ENCODE measurements around the gene OR51A7.

OR51A7 gene

GRCh38 chr11:4881860-4882500 is 21.6 kb upstream of the OR51A7 start, which contains the start of gene OR51T1:
Gene OR51T1, plus strand, starts transcription at chr11:4881900. Its CDS starts 0 bp downstream, at chr11:4881900.
- Histone ChIP-seq H2BK120ac (ENCODE audit: low read depth, low read length) (no peak within 1 kb of the TSS), H4K5ac (ENCODE audit: low read length) (no peak within 1 kb of the TSS), H3K23ac (ENCODE audit: low read length) (no peak within 1 kb of the TSS), H3K27ac (ENCODE audit: low read depth, low read length) (no peak within 1 kb of the TSS), H3K27me3 (ENCODE audit: insufficient read depth, low read length, poor library complexity) (no peaks in the 10 kb centered on the region), H3K56ac (ENCODE audit: low read length) (no peak within 1 kb of the TSS), H3K18ac (ENCODE audit: low read length) (no peak within 1 kb of the TSS), H2AK5ac (ENCODE audit: low read length) (no peak within 1 kb of the TSS), H3K36me3 (ENCODE audit: control insufficient read depth, insufficient read depth, low read length) (no peaks in the 10 kb centered on the region), H3K79me2 (ENCODE audit: control insufficient read depth, insufficient read depth, low read length) (no peaks in the 10 kb centered on the region), H3K4me2 (ENCODE audit: low read length) (no peak within 1 kb of the TSS), H2BK5ac (ENCODE audit: low read length) (no peak within 1 kb of the TSS), H2BK15ac (replicated peaks; ENCODE audit: low read depth) (no peak within 1 kb of the TSS), H3K9ac (ENCODE audit: low read length) (no peak within 1 kb of the TSS), H3K4me1 (ENCODE audit: control insufficient read depth, low read depth, low read length) (no peaks in the 10 kb centered on the region), H3K4ac (ENCODE audit: low read depth, low read length) (no peak within 1 kb of the TSS), H4K8ac (ENCODE audit: low read depth, low read length) (no peak within 1 kb of the TSS), H3K79me1 (ENCODE audit: low read length) (no peaks in the 10 kb centered on the region), H3K4me3 (ENCODE audit: low read length) (no peak within 1 kb of the TSS)
- no peak for DNase-seq
- WGBS (ENCODE audit: extremely low coverage, insufficient coverage, low lambda C conversion rate) = no CpG with 5 or more reads among the region's 8 CpGs

GRCh38 chr11:4882543-4882942 is 21.0 kb upstream of the OR51A7 start:
- H2BK120ac ChIP-seq (ENCODE audit: low read depth, low read length) = no peak overlapping the region
- no peaks in the 10 kb centered on the region for H3K79me2 ChIP-seq (ENCODE audit: control insufficient read depth, insufficient read depth, low read length)
- H3K4ac ChIP-seq (ENCODE audit: low read depth, low read length) = no peak overlapping the region
- no peak overlapping the region for H3K4me3 ChIP-seq (ENCODE audit: low read length)
- H3K4me2 ChIP-seq (ENCODE audit: low read length) = no peak overlapping the region
- H4K8ac ChIP-seq (ENCODE audit: low read depth, low read length) = no peak overlapping the region
- no peaks in the 10 kb centered on the region for H3K79me1 ChIP-seq (ENCODE audit: low read length)
- no CpG with 5 or more reads among the region's 5 CpGs for whole genome bisulfite sequencing (ENCODE audit: extremely low coverage, insufficient coverage, low lambda C conversion rate)
- H3K4me1 ChIP-seq (ENCODE audit: control insufficient read depth, low read depth, low read length) = no peaks in the 10 kb centered on the region
- H3K27ac ChIP-seq (ENCODE audit: low read depth, low read length) = no peak overlapping the region
- no peak overlapping the region for H3K23ac ChIP-seq (ENCODE audit: low read length)
- H2BK5ac ChIP-seq (ENCODE audit: low read length) = no peak overlapping the region
- no peak overlapping the region for H4K5ac ChIP-seq (ENCODE audit: low read length)
- H3K9ac ChIP-seq (ENCODE audit: low read length) = no peak overlapping the region
- H3K27me3 ChIP-seq (ENCODE audit: insufficient read depth, low read length, poor library complexity) = no peaks in the 10 kb centered on the region
- H2AK5ac ChIP-seq (ENCODE audit: low read length) = no peak overlapping the region
- no peak overlapping the region for H3K18ac ChIP-seq (ENCODE audit: low read length)
- no peak for DNase-seq
- H3K36me3 ChIP-seq (ENCODE audit: control insufficient read depth, insufficient read depth, low read length) = no peaks in the 10 kb centered on the region
- H2BK15ac ChIP-seq (replicated peaks; ENCODE audit: low read depth) = no peak overlapping the region
- no peak overlapping the region for H3K56ac ChIP-seq (ENCODE audit: low read length)

GRCh38 chr11:4884361-4884760 is 19.2 kb upstream of the OR51A7 start:
- H3K27ac ChIP-seq (ENCODE audit: low read depth, low read length) = no peak overlapping the region

GRCh38 chr11:4886186-4886585 is 17.4 kb upstream of the OR51A7 start:
- H4K5ac ChIP-seq (ENCODE audit: low read length) = no peak overlapping the region
- no peak overlapping the region for H3K4ac ChIP-seq (ENCODE audit: low read depth, low read length)
- no peaks in the 10 kb centered on the region for H3K27me3 ChIP-seq (ENCODE audit: insufficient read depth, low read length, poor library complexity)
- H3K36me3 ChIP-seq (ENCODE audit: control insufficient read depth, insufficient read depth, low read length) = no peaks in the 10 kb centered on the region
- no peak overlapping the region for H2AK5ac ChIP-seq (ENCODE audit: low read length)
- H2BK120ac ChIP-seq (ENCODE audit: low read depth, low read length) = no peak overlapping the region
- H2BK5ac ChIP-seq (ENCODE audit: low read length) = no peak overlapping the region
- H3K4me1 ChIP-seq (ENCODE audit: control insufficient read depth, low read depth, low read length) = no peaks in the 10 kb centered on the region
- H2BK15ac ChIP-seq (replicated peaks; ENCODE audit: low read depth) = no peak overlapping the region
- WGBS (ENCODE audit: extremely low coverage, insufficient coverage, low lambda C conversion rate) = no CpG with 5 or more reads among the region's 3 CpGs
- no peak overlapping the region for H3K4me2 ChIP-seq (ENCODE audit: low read length)
- H3K9ac ChIP-seq (ENCODE audit: low read length) = no peak overlapping the region
- no peak for DNase-seq
- H3K27ac ChIP-seq (ENCODE audit: low read depth, low read length) = no peak overlapping the region
- no peak overlapping the region for H3K4me3 ChIP-seq (ENCODE audit: low read length)
- H3K18ac ChIP-seq (ENCODE audit: low read length) = no peak overlapping the region
- H3K79me2 ChIP-seq (ENCODE audit: control insufficient read depth, insufficient read depth, low read length) = no peaks in the 10 kb centered on the region
- H3K23ac ChIP-seq (ENCODE audit: low read length) = no peak overlapping the region
- no peak overlapping the region for H4K8ac ChIP-seq (ENCODE audit: low read depth, low read length)
- no peaks in the 10 kb centered on the region for H3K79me1 ChIP-seq (ENCODE audit: low read length)
- no peak overlapping the region for H3K56ac ChIP-seq (ENCODE audit: low read length)

More at GRCh38 chr11:4884361-4884760, 19.2 kb upstream of the OR51A7 start:
- no peaks in the 10 kb centered on the region for H3K79me1 ChIP-seq (ENCODE audit: low read length)
- H3K36me3 ChIP-seq (ENCODE audit: control insufficient read depth, insufficient read depth, low read length) = no peaks in the 10 kb centered on the region
- H3K23ac ChIP-seq (ENCODE audit: low read length) = no peak overlapping the region
- no peaks in the 10 kb centered on the region for H3K27me3 ChIP-seq (ENCODE audit: insufficient read depth, low read length, poor library complexity)
- H3K56ac ChIP-seq (ENCODE audit: low read length) = no peak overlapping the region
- no peak overlapping the region for H2AK5ac ChIP-seq (ENCODE audit: low read length)
- H2BK5ac ChIP-seq (ENCODE audit: low read length) = no peak overlapping the region
- H4K5ac ChIP-seq (ENCODE audit: low read length) = no peak overlapping the region
- H3K4me1 ChIP-seq (ENCODE audit: control insufficient read depth, low read depth, low read length) = no peaks in the 10 kb centered on the region
- no peak overlapping the region for H4K8ac ChIP-seq (ENCODE audit: low read depth, low read length)
- WGBS (ENCODE audit: extremely low coverage, insufficient coverage, low lambda C conversion rate) = no CpG with 5 or more reads among the region's 3 CpGs
- H3K4ac ChIP-seq (ENCODE audit: low read depth, low read length) = no peak overlapping the region
- DNase-seq = no peak
- no peak overlapping the region for H3K4me2 ChIP-seq (ENCODE audit: low read length)
- H3K9ac ChIP-seq (ENCODE audit: low read length) = no peak overlapping the region
- no peak overlapping the region for H2BK15ac ChIP-seq (replicated peaks; ENCODE audit: low read depth)
- no peaks in the 10 kb centered on the region for H3K79me2 ChIP-seq (ENCODE audit: control insufficient read depth, insufficient read depth, low read length)
- H3K18ac ChIP-seq (ENCODE audit: low read length) = no peak overlapping the region
- H2BK120ac ChIP-seq (ENCODE audit: low read depth, low read length) = no peak overlapping the region
- no peak overlapping the region for H3K4me3 ChIP-seq (ENCODE audit: low read length)

DNA sequence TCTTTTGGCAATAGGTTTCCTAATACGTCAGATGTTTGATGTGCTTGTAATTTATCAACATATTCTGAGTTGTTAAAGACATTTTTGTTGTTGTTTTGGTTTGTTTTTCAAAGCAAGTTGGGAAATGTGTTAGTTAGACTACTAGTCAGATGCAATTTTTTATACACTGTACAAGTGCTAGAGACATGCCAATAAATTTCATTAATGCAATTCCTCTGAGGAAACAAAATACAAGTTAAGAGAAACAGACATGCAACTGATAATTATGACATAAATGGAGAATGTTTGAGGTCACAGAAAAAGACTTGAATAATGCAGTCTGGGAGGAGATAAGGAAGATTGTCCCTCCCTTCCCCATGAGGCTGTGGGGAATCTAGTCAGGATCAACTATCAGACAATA is 16.0 kb upstream of the OR51A7 start:
- Histone ChIP-seq H3K4ac (ENCODE audit: low read depth, low read length) (no peak overlapping the region), H4K8ac (ENCODE audit: low read depth, low read length) (no peak overlapping the region), H3K79me1 (ENCODE audit: low read length) (no peaks in the 10 kb centered on the region), H3K9ac (ENCODE audit: low read length) (no peak overlapping the region), H2BK15ac (replicated peaks; ENCODE audit: low read depth) (no peak overlapping the region), H3K27me3 (ENCODE audit: insufficient read depth, low read length, poor library complexity) (no peaks in the 10 kb centered on the region), H2BK120ac (ENCODE audit: low read depth, low read length) (no peak overlapping the region), H3K36me3 (ENCODE audit: control insufficient read depth, insufficient read depth, low read length) (no peaks in the 10 kb centered on the region), H3K27ac (ENCODE audit: low read depth, low read length) (no peak overlapping the region), H3K56ac (ENCODE audit: low read length) (no peak overlapping the region), H2AK5ac (ENCODE audit: low read length) (no peak overlapping the region), H3K18ac (ENCODE audit: low read length) (no peak overlapping the region), H4K5ac (ENCODE audit: low read length) (no peak overlapping the region), H3K23ac (ENCODE audit: low read length) (no peak overlapping the region), H3K4me2 (ENCODE audit: low read length) (no peak overlapping the region), H3K4me1 (ENCODE audit: control insufficient read depth, low read depth, low read length) (no peaks in the 10 kb centered on the region), H3K4me3 (ENCODE audit: low read length) (no peak overlapping the region), H2BK5ac (ENCODE audit: low read length) (no peak overlapping the region), H3K79me2 (ENCODE audit: control insufficient read depth, insufficient read depth, low read length) (no peaks in the 10 kb centered on the region)
- no CpG with 5 or more reads among the region's 1 CpG for WGBS (ENCODE audit: extremely low coverage, insufficient coverage, low lambda C conversion rate)
- DNase-seq = no peak

GRCh38 chr11:4890279-4890678 is 13.3 kb upstream of the OR51A7 start:
- no peak for DNase-seq
- no peak overlapping the region for H3K23ac ChIP-seq (ENCODE audit: low read length)
- no peaks in the 10 kb centered on the region for H3K79me2 ChIP-seq (ENCODE audit: control insufficient read depth, insufficient read depth, low read length)
- H3K9ac ChIP-seq (ENCODE audit: low read length) = no peak overlapping the region
- H4K8ac ChIP-seq (ENCODE audit: low read depth, low read length) = no peak overlapping the region
- H3K4me3 ChIP-seq (ENCODE audit: low read length) = no peak overlapping the region
- H3K4me1 ChIP-seq (ENCODE audit: control insufficient read depth, low read depth, low read length) = no peaks in the 10 kb centered on the region
- no peak overlapping the region for H2BK120ac ChIP-seq (ENCODE audit: low read depth, low read length)
- H3K18ac ChIP-seq (ENCODE audit: low read length) = no peak overlapping the region
- H4K5ac ChIP-seq (ENCODE audit: low read length) = no peak overlapping the region
- H3K27ac ChIP-seq (ENCODE audit: low read depth, low read length) = no peak overlapping the region
- H2BK15ac ChIP-seq (replicated peaks; ENCODE audit: low read depth) = no peak overlapping the region
- H3K36me3 ChIP-seq (ENCODE audit: control insufficient read depth, insufficient read depth, low read length) = no peaks in the 10 kb centered on the region
- WGBS (ENCODE audit: extremely low coverage, insufficient coverage, low lambda C conversion rate) = no CpG with 5 or more reads among the region's 2 CpGs
- H3K27me3 ChIP-seq (ENCODE audit: insufficient read depth, low read length, poor library complexity) = no peaks in the 10 kb centered on the region
- H3K4me2 ChIP-seq (ENCODE audit: low read length) = no peak overlapping the region
- no peaks in the 10 kb centered on the region for H3K79me1 ChIP-seq (ENCODE audit: low read length)
- H3K4ac ChIP-seq (ENCODE audit: low read depth, low read length) = no peak overlapping the region
- H2BK5ac ChIP-seq (ENCODE audit: low read length) = no peak overlapping the region
- no peak overlapping the region for H2AK5ac ChIP-seq (ENCODE audit: low read length)
- no peak overlapping the region for H3K56ac ChIP-seq (ENCODE audit: low read length)

Measured in mesendoderm (in vitro differentiated cells).